Measurements from ENCODE around the gene BCAR3.

DNA sequence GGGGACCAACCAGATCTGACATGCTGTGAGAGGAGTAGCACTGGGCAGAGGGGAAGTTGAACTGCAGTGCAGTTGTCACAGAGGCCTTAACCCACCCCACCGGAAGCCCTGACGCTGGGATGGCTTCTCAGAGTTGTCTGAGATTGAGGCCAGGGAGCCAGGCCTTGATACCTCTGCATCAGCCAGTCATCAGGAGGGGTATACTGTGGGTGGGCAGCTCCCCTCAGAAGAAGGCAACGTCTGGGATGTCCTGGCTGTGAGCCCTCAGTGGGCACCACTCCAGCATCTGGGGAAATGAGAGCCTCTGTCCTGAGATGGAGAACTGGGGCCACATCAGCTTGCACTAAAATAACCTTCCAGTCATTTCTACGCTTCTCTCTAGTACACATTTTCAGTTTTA is 47.9 kb upstream of the BCAR3 start:
- no peak for TF ChIP-seq EP300 (IDR thresholded peaks at IDR 0.05; ENCODE audit: borderline replicate concordance)
- no peak for TF ChIP-seq TAF1 (IDR thresholded peaks at IDR 0.05; ENCODE audit: low read depth)
- no peak for TF ChIP-seq NFIC (IDR thresholded peaks at IDR 0.05)
- TF ChIP-seq CREB1 (IDR thresholded peaks at IDR 0.05; ENCODE audit: low read depth), result no peak
- no peak for TF ChIP-seq CEBPB (IDR thresholded peaks at IDR 0.05)
- TF ChIP-seq, protein P1, sequence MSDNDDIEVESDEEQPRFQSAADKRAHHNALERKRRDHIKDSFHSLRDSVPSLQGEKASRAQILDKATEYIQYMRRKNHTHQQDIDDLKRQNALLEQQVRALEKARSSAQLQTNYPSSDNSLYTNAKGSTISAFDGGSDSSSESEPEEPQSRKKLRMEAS (IDR thresholded peaks at IDR 0.05), result no peak
- TF ChIP-seq, protein P2, sequence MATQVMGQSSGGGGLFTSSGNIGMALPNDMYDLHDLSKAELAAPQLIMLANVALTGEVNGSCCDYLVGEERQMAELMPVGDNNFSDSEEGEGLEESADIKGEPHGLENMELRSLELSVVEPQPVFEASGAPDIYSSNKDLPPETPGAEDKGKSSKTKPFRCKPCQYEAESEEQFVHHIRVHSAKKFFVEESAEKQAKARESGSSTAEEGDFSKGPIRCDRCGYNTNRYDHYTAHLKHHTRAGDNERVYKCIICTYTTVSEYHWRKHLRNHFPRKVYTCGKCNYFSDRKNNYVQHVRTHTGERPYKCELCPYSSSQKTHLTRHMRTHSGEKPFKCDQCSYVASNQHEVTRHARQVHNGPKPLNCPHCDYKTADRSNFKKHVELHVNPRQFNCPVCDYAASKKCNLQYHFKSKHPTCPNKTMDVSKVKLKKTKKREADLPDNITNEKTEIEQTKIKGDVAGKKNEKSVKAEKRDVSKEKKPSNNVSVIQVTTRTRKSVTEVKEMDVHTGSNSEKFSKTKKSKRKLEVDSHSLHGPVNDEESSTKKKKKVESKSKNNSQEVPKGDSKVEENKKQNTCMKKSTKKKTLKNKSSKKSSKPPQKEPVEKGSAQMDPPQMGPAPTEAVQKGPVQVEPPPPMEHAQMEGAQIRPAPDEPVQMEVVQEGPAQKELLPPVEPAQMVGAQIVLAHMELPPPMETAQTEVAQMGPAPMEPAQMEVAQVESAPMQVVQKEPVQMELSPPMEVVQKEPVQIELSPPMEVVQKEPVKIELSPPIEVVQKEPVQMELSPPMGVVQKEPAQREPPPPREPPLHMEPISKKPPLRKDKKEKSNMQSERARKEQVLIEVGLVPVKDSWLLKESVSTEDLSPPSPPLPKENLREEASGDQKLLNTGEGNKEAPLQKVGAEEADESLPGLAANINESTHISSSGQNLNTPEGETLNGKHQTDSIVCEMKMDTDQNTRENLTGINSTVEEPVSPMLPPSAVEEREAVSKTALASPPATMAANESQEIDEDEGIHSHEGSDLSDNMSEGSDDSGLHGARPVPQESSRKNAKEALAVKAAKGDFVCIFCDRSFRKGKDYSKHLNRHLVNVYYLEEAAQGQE (IDR thresholded peaks at IDR 0.05; ENCODE audit: low read depth), result no peak
- no peak for TF ChIP-seq FOXM1 (IDR thresholded peaks at IDR 0.05; ENCODE audit: borderline replicate concordance, low read depth)
- no peak for TF ChIP-seq ZBTB7A (IDR thresholded peaks at IDR 0.05; ENCODE audit: low read depth)
